ENCODE results near the gene DBX1.

The DBX1 gene

DNA sequence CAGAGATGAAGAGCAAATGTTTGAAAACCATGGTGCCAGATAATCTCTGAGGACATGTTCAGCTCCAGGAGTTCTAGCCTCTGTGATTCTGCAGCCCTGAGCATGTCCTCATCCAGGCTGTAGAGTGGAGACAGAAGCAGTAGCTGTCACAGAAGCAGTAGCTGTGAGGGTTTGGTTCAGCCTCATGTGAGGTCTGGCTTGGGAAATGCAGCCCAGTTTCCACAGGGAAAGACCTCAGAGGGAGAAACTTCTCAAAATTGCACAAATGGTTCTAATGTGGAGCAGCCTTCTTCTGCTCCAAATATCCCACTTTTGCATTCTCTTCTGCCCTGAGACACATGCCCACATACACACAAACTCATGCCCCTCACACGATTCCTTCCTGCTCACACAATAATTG is 48.4 kb downstream of the DBX1 start:
- H3K9ac ChIP-seq (ENCODE audit: low read depth, low read length, poor library complexity, severe bottlenecking), result no peak overlapping the region
- TF ChIP-seq EZH2phosphoT487 (IDR thresholded peaks at IDR 0.05; ENCODE audit: borderline replicate concordance) (no peak), CTCF (conservative IDR thresholded peaks at IDR 0.05; ENCODE audit: low read length) (no peak)
- no peak overlapping the region for H3K4me2 ChIP-seq (ENCODE audit: low read depth, low read length, poor library complexity, severe bottlenecking)
- no peak overlapping the region for H3K4me3 ChIP-seq (ENCODE audit: low read length, poor library complexity, severe bottlenecking)
- H3K36me3 ChIP-seq (ENCODE audit: insufficient read depth, low read length), result no peaks in the 10 kb centered on the region
- H3K9me3 ChIP-seq (ENCODE audit: insufficient read depth, low read depth, low read length), result no peaks in the 10 kb centered on the region
- H4K20me1 ChIP-seq (ENCODE audit: insufficient read depth, low read length, poor library complexity, severe bottlenecking), result no peaks in the 10 kb centered on the region
- H3K4me1 ChIP-seq (ENCODE audit: insufficient read depth, low read length, poor library complexity, severe bottlenecking), result no peaks in the 10 kb centered on the region
- no peaks in the 10 kb centered on the region for H3K79me2 ChIP-seq (ENCODE audit: insufficient read depth, low read length)
- H3F3A ChIP-seq (ENCODE audit: low read depth), result no peaks in the 10 kb centered on the region
- H3K9me2 ChIP-seq (replicated peaks; ENCODE audit: low read depth, low read length), result no peaks in the 10 kb centered on the region
- no peak overlapping the region for H2AFZ ChIP-seq (ENCODE audit: low read length)
- no peaks in the 10 kb centered on the region for H3K27me3 ChIP-seq (ENCODE audit: insufficient read depth, low read length, poor library complexity, severe bottlenecking)

GRCh38 chr11:20110908-20111669 is 49.2 kb downstream of the DBX1 start:
- Histone ChIP-seq H3K4me2 (ENCODE audit: low read depth, low read length, poor library complexity, severe bottlenecking) (no peak overlapping the region), H3K9ac (ENCODE audit: low read depth, low read length, poor library complexity, severe bottlenecking) (no peak overlapping the region), H2AFZ (ENCODE audit: low read length) (no peak overlapping the region), H3K27me3 (ENCODE audit: insufficient read depth, low read length, poor library complexity, severe bottlenecking) (no peaks in the 10 kb centered on the region), H3K9me2 (replicated peaks; ENCODE audit: low read depth, low read length) (no peaks in the 10 kb centered on the region), H3K9me3 (ENCODE audit: insufficient read depth, low read depth, low read length) (no peaks in the 10 kb centered on the region), H4K20me1 (ENCODE audit: insufficient read depth, low read length, poor library complexity, severe bottlenecking) (no peaks in the 10 kb centered on the region), H3K4me1 (ENCODE audit: insufficient read depth, low read length, poor library complexity, severe bottlenecking) (no peaks in the 10 kb centered on the region), H3K36me3 (ENCODE audit: insufficient read depth, low read length) (no peaks in the 10 kb centered on the region), H3K4me3 (ENCODE audit: low read length, poor library complexity, severe bottlenecking) (no peak overlapping the region), H3F3A (ENCODE audit: low read depth) (no peaks in the 10 kb centered on the region), H3K79me2 (ENCODE audit: insufficient read depth, low read length) (no peaks in the 10 kb centered on the region)
- TF ChIP-seq EZH2phosphoT487 (IDR thresholded peaks at IDR 0.05; ENCODE audit: borderline replicate concordance) (no peak), CTCF (conservative IDR thresholded peaks at IDR 0.05; ENCODE audit: low read length) (peak; percentile 96)

GRCh38 chr11:20109731-20110445 is 50.4 kb downstream of the DBX1 start:
- Histone ChIP-seq H3K9me2 (replicated peaks; ENCODE audit: low read depth, low read length) (no peaks in the 10 kb centered on the region), H4K20me1 (ENCODE audit: insufficient read depth, low read length, poor library complexity, severe bottlenecking) (no peaks in the 10 kb centered on the region), H3K27me3 (ENCODE audit: insufficient read depth, low read length, poor library complexity, severe bottlenecking) (no peaks in the 10 kb centered on the region), H3F3A (ENCODE audit: low read depth) (no peaks in the 10 kb centered on the region), H3K4me3 (ENCODE audit: low read length, poor library complexity, severe bottlenecking) (no peak overlapping the region), H3K9me3 (ENCODE audit: insufficient read depth, low read depth, low read length) (no peaks in the 10 kb centered on the region), H3K4me1 (ENCODE audit: insufficient read depth, low read length, poor library complexity, severe bottlenecking) (no peaks in the 10 kb centered on the region), H3K36me3 (ENCODE audit: insufficient read depth, low read length) (no peaks in the 10 kb centered on the region), H2AFZ (ENCODE audit: low read length) (no peak overlapping the region), H3K9ac (ENCODE audit: low read depth, low read length, poor library complexity, severe bottlenecking) (no peak overlapping the region), H3K4me2 (ENCODE audit: low read depth, low read length, poor library complexity, severe bottlenecking) (no peak overlapping the region), H3K79me2 (ENCODE audit: insufficient read depth, low read length) (no peaks in the 10 kb centered on the region)
- TF ChIP-seq EZH2phosphoT487 (IDR thresholded peaks at IDR 0.05; ENCODE audit: borderline replicate concordance) (no peak), CTCF (conservative IDR thresholded peaks at IDR 0.05; ENCODE audit: low read length) (no peak)
